ENCODE data around the gene PTPRU.

Gene PTPRU

GRCh38 chr1:29249951-29250581 lies 13.7 kb downstream of the PTPRU start:
- DNase-seq (ENCODE audit: low spot score): no peak
- no peak for TF ChIP-seq CTCF (IDR thresholded peaks at IDR 0.05)
- Histone ChIP-seq H3K4me3 (no peak overlapping the region), H3K27ac (no peak overlapping the region)

DNA sequence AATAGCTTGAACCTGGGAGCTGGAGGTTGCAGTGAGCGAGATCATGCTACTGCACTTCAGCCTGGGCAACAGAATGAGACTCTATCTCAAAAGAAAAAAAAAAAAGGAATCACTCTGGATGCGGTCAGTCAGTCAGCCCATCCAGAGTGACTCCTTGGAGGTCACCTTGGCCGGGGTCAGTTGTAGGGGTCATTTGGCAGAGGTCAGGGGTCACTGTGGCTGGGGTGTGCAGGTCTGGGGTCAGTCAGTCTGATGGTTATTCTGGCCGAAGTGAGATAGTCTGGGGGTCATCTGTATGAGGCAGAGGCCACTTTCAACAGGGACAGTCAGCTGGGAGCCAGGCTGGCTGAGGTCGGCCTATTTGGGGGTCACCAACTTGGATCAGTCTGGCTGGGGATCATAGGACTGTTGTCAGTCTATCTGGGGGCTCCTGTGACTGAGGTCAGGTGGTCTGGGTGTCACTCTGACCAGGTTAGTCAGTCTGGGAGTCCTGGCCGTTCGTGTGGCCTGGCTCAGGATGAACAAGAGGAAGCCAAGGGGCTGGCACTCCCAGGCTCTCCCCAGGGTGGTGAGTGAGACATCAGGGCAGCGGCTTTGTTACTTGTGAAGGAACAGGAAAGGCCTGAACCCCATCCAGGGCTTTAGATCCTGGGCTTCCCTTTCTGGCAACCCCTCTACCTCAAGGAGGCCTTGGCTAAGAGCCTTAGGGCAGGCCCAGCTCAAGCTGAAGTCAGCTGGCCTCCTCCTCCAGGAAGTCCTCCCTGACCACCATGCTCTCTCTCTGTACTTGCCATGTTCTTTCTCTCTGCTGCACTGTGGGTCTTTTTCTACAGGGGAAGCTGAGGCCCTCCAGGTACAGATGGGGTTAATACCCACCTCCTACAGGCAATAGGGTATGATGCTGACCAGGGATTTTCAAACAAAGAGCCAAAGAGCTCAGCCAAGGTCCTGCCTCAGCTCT lies 15.1 kb downstream of the PTPRU start:
- no peak for DNase-seq (ENCODE audit: low spot score)
- TF ChIP-seq CTCF (IDR thresholded peaks at IDR 0.05): no peak
- no peak overlapping the region for H3K4me3 ChIP-seq
- H3K27ac ChIP-seq: no peak overlapping the region

GRCh38 chr1:29253180-29253579 lies 16.9 kb downstream of the PTPRU start:
- DNase-seq (ENCODE audit: low spot score): no peak
- TF ChIP-seq CTCF (IDR thresholded peaks at IDR 0.05): no peak
- no peak overlapping the region for H3K27ac ChIP-seq

DNA sequence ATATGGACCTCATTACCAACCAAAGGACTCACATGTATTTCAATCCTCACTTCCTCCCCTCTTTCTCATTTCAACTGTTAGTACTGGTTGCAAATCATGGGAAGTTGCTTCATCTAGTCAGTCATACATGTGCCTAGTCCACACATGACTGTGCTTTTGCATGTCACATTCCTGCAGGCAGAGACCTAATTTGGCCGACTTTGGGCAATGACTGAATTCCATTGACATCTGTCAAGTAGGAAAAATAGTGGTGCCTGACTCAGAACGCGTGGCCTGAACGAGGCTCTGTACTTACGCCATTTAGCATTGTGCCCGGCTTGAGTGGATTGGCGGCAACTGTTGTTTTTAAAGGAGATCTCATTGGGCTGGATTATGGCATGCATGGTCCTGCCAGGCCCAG lies 18.0 kb downstream of the PTPRU start:
- Histone ChIP-seq H3K4me3 (no peak overlapping the region), H3K27ac (no peak overlapping the region)
- DNase-seq (ENCODE audit: low spot score): no peak
- TF ChIP-seq CTCF (IDR thresholded peaks at IDR 0.05): no peak

More at GRCh38 chr1:29253180-29253579, 16.9 kb downstream of the PTPRU start:
- no peak overlapping the region for H3K4me3 ChIP-seq

DNA sequence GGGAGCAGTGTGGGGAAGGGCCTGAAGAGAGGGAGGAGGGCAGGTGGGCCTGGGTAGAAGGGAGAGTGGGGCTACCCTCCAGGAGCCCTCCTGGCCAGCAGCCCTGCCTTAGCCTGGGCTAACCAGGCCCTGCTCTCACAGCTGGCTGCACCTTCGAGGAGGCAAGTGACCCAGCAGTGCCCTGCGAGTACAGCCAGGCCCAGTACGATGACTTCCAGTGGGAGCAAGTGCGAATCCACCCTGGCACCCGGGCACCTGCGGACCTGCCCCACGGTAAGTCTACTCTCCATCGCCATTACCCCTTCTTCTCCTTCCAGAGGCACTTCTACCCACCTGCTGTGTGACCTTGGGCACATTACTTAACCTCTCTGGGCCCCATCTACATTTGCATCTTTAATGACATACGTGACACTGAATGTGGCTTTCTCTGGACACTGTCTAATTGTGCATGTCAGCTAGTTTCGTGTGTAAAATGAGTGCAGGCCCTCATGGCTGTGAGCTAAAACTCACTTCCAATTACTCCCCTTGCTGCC lies 18.9 kb downstream of the PTPRU start:
- DNase-seq (ENCODE audit: low spot score): no peak
- TF ChIP-seq CTCF (IDR thresholded peaks at IDR 0.05): no peak
- Histone ChIP-seq H3K27ac (no peak overlapping the region), H3K4me3 (no peak overlapping the region)

DNA sequence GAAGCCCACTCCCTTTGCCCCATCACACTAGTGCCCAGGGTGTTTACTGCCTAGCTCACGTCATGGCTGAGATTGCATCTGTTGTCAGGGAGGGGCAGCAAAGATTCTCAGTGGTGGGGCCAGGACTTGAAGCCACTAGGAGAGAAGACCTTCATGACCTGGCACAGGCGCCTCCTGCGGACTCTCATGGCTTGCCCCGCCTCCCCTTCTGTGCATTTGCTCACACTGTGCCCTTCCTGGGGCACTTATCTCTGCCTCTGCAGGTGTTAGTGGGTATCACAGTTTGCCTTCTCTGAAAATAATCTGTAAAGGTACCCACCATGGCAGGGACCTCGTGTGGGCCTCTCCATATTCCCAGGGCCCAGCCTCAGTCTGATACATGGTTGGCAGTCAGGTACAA lies 20.1 kb downstream of the PTPRU start:
- TF ChIP-seq CTCF (IDR thresholded peaks at IDR 0.05): no peak
- no peak overlapping the region for H3K4me3 ChIP-seq

More for the DNA sequence above, 20.1 kb downstream of the PTPRU start:
- H3K27ac ChIP-seq: no peak overlapping the region
- DNase-seq (ENCODE audit: low spot score): no peak

Data from coronary artery (tissue), 2 donors.